K562 (cell line): ENCODE measurements around the gene KNSTRN. TPM values are rescaled to one million over a fixed set of nuclear protein-coding genes. Genes with fewer than 3 reads are reported as not detected.

Experiments
- ADNP ChIP-seq: fragments of 200-800 bp; sonication (Bioruptor generic); IDR thresholded peaks from 2 replicates; pipeline ENCODE4 v1.6.1; 2016; ENCODE audit warnings: missing genetic modification characterization, missing compliant biosample characterization
- ARNT ChIP-seq, 2 experiments: fragments of 450-650 bp; IDR thresholded peaks; 2 replicates each; pipeline ENCODE4 v1.6.1; 2016; ENCODE audit warnings: mild to moderate bottlenecking in 1 of 2
- CREM ChIP-seq: IDR thresholded peaks from 2 replicates; pipeline ENCODE4 v1.6.1; 2014; ENCODE audit warnings: antibody characterized with exemption, low read depth
- EP400 ChIP-seq: fragments of 450-650 bp; IDR thresholded peaks from 2 replicates; pipeline ENCODE4 v1.6.1; 2017; ENCODE audit warnings: antibody characterized with exemption, mild to moderate bottlenecking, moderate library complexity
- FOXK2 ChIP-seq, 2 experiments: fragments of 450-650 bp; IDR thresholded peaks in 1 of 2; conservative IDR thresholded peaks in 1 of 2; 2 replicates each; pipeline ENCODE4 v1.6.1; 2016; ENCODE audit warnings: low read depth in 2 of 2, mild to moderate bottlenecking in 1 of 2
- HDAC2 ChIP-seq: fragments of 450-650 bp; IDR thresholded peaks from 2 replicates; pipeline ENCODE4 v1.6.1; 2016; ENCODE audit warnings: mild to moderate bottlenecking
- ILK ChIP-seq: fragments of 450-650 bp; IDR thresholded peaks from 2 replicates; pipeline ENCODE4 v1.6.1; 2016; ENCODE audit warnings: missing genetic modification characterization, low read depth, mild to moderate bottlenecking, missing compliant biosample characterization, moderate library complexity, borderline replicate concordance
- MBD2 ChIP-seq: sonication (generic); IDR thresholded peaks from 2 replicates; pipeline ENCODE4 v1.6.1; 2016; ENCODE audit warnings: low read depth, borderline replicate concordance
- MYC ChIP-seq, 2 experiments: fragments of 250-450 bp in 1 of 2; sonication (Bioruptor Pico) in 1 of 2; IDR thresholded peaks; 2 replicates each; pipeline versions ENCODE4 v1.5.1 to v1.6.1; 2012 to 2021; ENCODE audit warnings: low read depth in 2 of 2, borderline replicate concordance in 1 of 2, improper control_type of control experiment in 1 of 2, low read length in 1 of 2, mild to moderate bottlenecking in 1 of 2, moderate library complexity in 1 of 2
- NCOA2 ChIP-seq, 2 experiments: fragments of 450-650 bp; IDR thresholded peaks; 2 replicates each; pipeline ENCODE4 v1.6.1; 2018; ENCODE audit warnings: mild to moderate bottlenecking in 2 of 2, moderate library complexity in 1 of 2; ENCODE audit not compliant: partially characterized antibody in 2 of 2
- POLR3A ChIP-seq: IDR thresholded peaks from 2 replicates; pipeline ENCODE4 v1.6.1; 2011; ENCODE audit warnings: borderline replicate concordance, mild to moderate bottlenecking, moderate library complexity; ENCODE audit not compliant: insufficient read length, insufficient read depth; ENCODE audit errors: extremely low read depth
- SMARCC2 ChIP-seq: fragments of 450-650 bp; IDR thresholded peaks from 2 replicates; pipeline ENCODE4 v1.6.1; 2017; ENCODE audit warnings: antibody characterized with exemption, moderate library complexity, mild to moderate bottlenecking, low read depth
- ZFP30 ChIP-seq: fragments of 250-450 bp; sonication (Bioruptor Pico); IDR thresholded peaks from 2 replicates; pipeline ENCODE4 v1.8.0; 2022; ENCODE audit warnings: moderate library complexity, mild to moderate bottlenecking, inconsistent platforms, borderline replicate concordance
- ZKSCAN8 ChIP-seq: fragments of 200-800 bp; sonication (Bioruptor generic); IDR thresholded peaks from 2 replicates; pipeline ENCODE4 v1.6.1; 2016; ENCODE audit warnings: missing genetic modification characterization, missing compliant biosample characterization
- ZNF165 ChIP-seq: fragments of 250-450 bp; sonication (Bioruptor Pico); IDR thresholded peaks from 2 replicates; pipeline ENCODE4 v1.4.0; 2020; ENCODE audit warnings: borderline replicate concordance
- ZNF263 ChIP-seq: sonication (generic); formaldehyde crosslinking; IDR thresholded peaks from 2 replicates; pipeline ENCODE4 v1.8.0; 2022; ENCODE audit warnings: mild to moderate bottlenecking, missing genetic modification reagents, borderline replicate concordance
- ZNF507 ChIP-seq: conservative IDR thresholded peaks from 2 replicates; pipeline ENCODE4 v1.6.1; 2017; ENCODE audit warnings: missing genetic modification characterization, missing compliant biosample characterization
- ZNF778 ChIP-seq: fragments of 450-650 bp; formaldehyde crosslinking; IDR thresholded peaks from 2 replicates; pipeline ENCODE4 v1.4.0; 2020; ENCODE audit warnings: mild to moderate bottlenecking, moderate library complexity
- polyA plus RNA-seq, 8 experiments: library from polyadenylated mRNA; depleted of rRNA in 4 of 8; stranded (reverse) in 5 of 8; unstranded in 3 of 8; fragments of >200 nt; fragmentation: Nextera tagmentation in 2 of 8; fragmentation: Illumina TruSeq in 1 of 8; extraction: Ambion mirVana in 2 of 8; extraction: Trizol in 1 of 8; gene quantifications; 2 replicates each; pipeline versions ENCODE4 v1.2.1 to v1.2.3, GENCODE V29; 2011 to 2014; ENCODE audit warnings: inconsistent platforms in 1 of 8, missing spikeins in 1 of 8
- total RNA-seq, 7 experiments: library from RNA; depleted of rRNA in 6 of 7; stranded (reverse); fragments of >200 nt in 6 of 7; fragmentation: Illumina TruSeq in 2 of 7; extraction: Trizol in 2 of 7; gene quantifications; 2 replicates each; pipeline versions ENCODE4 v1.2.1 to v1.2.3, GENCODE V29; 2011 to 2021; ENCODE audit warnings: low replicate concordance in 1 of 7
- TF ChIP-seq, protein P1 (sequence below), 3 experiments: IDR thresholded peaks in 2 of 3; conservative IDR thresholded peaks in 1 of 3; 2 replicates each; pipeline ENCODE4 v1.5.1; 2011 to 2012; ENCODE audit warnings: low read length in 3 of 3, mild to moderate bottlenecking in 3 of 3, control low read depth in 2 of 3, improper control_type of control experiment in 1 of 3, inconsistent platforms in 1 of 3, low read depth in 1 of 3, mixed read lengths in 1 of 3, moderate library complexity in 1 of 3; ENCODE audit not compliant: insufficient read depth in 2 of 3
- TF ChIP-seq, protein P2 (sequence below): fragments of 450-650 bp; IDR thresholded peaks from 2 replicates; pipeline ENCODE4 v1.6.1; 2016; ENCODE audit warnings: antibody characterized with exemption

KNSTRN gene
- total and polyA plus RNA-seq, 9 of the 15 experiments (the other 6 are each of a cell fraction or from before 2014, with no cell fraction given): 48.7 to 88.2 (median 66.3) TPM

DNA sequence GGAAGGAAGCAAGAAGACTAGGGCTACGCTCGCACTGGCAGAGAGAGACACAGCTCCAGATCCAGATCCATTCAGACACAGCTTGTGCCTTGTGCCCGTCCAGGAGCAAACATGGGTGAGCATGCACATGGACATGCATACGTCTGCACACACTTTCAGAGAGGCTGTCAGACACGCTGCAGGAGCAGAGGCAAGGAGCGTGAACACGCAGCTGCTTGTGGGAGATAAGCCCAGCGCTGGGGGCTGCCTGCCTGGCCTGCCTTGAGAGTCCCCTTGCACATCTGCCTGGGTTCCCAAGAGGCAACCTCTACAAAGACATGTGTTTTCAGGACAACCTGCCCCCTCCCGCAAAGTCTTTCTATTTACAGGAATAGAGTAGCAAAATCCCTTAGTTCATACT is 44.7 kb downstream of the KNSTRN start (continued):
- TF ChIP-seq, protein P1, sequence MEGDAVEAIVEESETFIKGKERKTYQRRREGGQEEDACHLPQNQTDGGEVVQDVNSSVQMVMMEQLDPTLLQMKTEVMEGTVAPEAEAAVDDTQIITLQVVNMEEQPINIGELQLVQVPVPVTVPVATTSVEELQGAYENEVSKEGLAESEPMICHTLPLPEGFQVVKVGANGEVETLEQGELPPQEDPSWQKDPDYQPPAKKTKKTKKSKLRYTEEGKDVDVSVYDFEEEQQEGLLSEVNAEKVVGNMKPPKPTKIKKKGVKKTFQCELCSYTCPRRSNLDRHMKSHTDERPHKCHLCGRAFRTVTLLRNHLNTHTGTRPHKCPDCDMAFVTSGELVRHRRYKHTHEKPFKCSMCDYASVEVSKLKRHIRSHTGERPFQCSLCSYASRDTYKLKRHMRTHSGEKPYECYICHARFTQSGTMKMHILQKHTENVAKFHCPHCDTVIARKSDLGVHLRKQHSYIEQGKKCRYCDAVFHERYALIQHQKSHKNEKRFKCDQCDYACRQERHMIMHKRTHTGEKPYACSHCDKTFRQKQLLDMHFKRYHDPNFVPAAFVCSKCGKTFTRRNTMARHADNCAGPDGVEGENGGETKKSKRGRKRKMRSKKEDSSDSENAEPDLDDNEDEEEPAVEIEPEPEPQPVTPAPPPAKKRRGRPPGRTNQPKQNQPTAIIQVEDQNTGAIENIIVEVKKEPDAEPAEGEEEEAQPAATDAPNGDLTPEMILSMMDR (IDR thresholded peaks at IDR 0.05 in 2 of 3, conservative IDR thresholded peaks at IDR 0.05 in 1 of 3; ENCODE audit: insufficient read depth in 2 of 3, low read depth in 1 of 3, low read length in 3 of 3): no peak
- TF ChIP-seq ZNF263 (CRISPR knock-in tag) (no peak), CREM (peak; percentile 61; the same call in 1 of the 2 replicates), ZNF507 (tag) (no peak), ARNT (IDR thresholded peaks at IDR 0.05) (no peak), ZFP30 (no peak), ZKSCAN8 (CRISPR knock-in tag) (no peak), NCOA2 (IDR thresholded peaks at IDR 0.05; ENCODE audit: partially characterized antibody in 2 of 2) (no peak), FOXK2 (conservative IDR thresholded peaks at IDR 0.05 in 1 of 2, IDR thresholded peaks at IDR 0.05 in 1 of 2; ENCODE audit: low read depth in 2 of 2) (peak; percentile 17 to 25; a peak in 2 of 4 replicates), ADNP (tag) (no peak), SMARCC2 (no peak), ZNF778 (CRISPR knock-in tag) (no peak), ZNF165 (CRISPR knock-in tag) (no peak), POLR3A (no peak), HDAC2 (peak; percentile 76), ILK (tag) (no peak), MYC (IDR thresholded peaks at IDR 0.05; ENCODE audit: low read depth, low read length) (peak; percentile 79), MYC (CRISPR knock-in tag; IDR thresholded peaks at IDR 0.05; ENCODE audit: borderline replicate concordance, low read depth) (no peak), EP400 (no peak), MBD2 (no peak)
- TF ChIP-seq, protein P2, sequence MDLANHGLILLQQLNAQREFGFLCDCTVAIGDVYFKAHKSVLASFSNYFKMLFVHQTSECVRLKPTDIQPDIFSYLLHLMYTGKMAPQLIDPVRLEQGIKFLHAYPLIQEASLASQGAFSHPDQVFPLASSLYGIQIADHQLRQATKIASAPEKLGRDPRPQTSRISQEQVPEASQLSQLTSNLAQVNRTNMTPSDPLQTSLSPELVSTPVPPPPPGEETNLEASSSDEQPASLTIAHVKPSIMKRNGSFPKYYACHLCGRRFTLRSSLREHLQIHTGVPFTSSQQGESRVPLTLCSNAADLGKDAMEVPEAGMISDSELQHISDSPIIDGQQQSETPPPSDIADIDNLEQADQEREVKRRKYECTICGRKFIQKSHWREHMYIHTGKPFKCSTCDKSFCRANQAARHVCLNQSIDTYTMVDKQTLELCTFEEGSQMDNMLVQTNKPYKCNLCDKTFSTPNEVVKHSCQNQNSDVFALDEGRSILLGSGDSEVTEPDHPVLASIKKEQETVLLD: peak; percentile 56
